NT2/D1 (cell line): ENCODE measurements around the gene UPB1.

Source experiments
- SUZ12 ChIP-seq: IDR thresholded peaks from 2 replicates; pipeline ENCODE4 v1.6.1; 2011; ENCODE audit not compliant: insufficient read length, insufficient read depth; ENCODE audit errors: extremely low read depth
- YY1 ChIP-seq: IDR thresholded peaks from 2 replicates; pipeline ENCODE4 v1.6.1; 2011; ENCODE audit not compliant: insufficient read length, insufficient read depth
- ZNF274 ChIP-seq: IDR thresholded peaks from 2 replicates; pipeline ENCODE4 v1.6.1; 2011; ENCODE audit warnings: mild to moderate bottlenecking, low read depth, low read length

DNA sequence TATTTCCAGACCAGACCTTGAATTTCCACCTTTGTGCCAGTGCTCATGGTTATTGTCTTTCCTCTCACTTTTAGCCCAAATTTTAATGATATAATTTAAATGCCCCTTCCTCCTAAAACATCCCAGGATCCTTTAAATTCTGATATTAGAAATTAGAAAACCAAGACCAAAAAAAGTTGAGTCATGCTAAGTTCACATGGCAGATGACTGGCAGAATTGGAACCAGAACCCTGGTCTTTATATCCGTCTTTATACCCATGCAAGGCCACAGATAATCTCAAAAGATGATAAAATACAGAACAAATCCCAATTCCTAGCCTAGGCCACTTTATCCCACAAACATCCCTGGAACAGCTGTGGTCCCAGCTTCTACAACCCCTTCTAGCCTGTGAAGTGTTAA is 41.3 kb upstream of the UPB1 start:
- no peak for TF ChIP-seq SUZ12
- TF ChIP-seq ZNF274 = no peak
- no peak for TF ChIP-seq YY1
